ENCODE results near the gene ISYNA1.

The ISYNA1 gene

GRCh38 chr19:18423258-18424020 is 14.5 kb downstream of the ISYNA1 start:
- Histone ChIP-seq H4K20me1 (ENCODE audit: insufficient read depth, low read length) (no peaks in the 10 kb centered on the region), H3K4me3 (ENCODE audit: low read depth, low read length, poor library complexity, severe bottlenecking) (no peak overlapping the region), H2AFZ (ENCODE audit: low read length) (no peak overlapping the region), H3K9me2 (ENCODE audit: low read depth, low read length) (no peaks in the 10 kb centered on the region), H3F3A (ENCODE audit: insufficient read depth, low read length) (no peaks in the 10 kb centered on the region), H3K4me2 (ENCODE audit: low read length) (no peak overlapping the region), H3K4me1 (ENCODE audit: insufficient read depth, low read length, severe bottlenecking) (peaks cover 28% of the 10 kb centered on the region), H3K9ac (ENCODE audit: low read length) (no peak overlapping the region), H3K27me3 (ENCODE audit: insufficient read depth, low read length) (no peaks in the 10 kb centered on the region), H3K36me3 (ENCODE audit: insufficient read depth, low read length) (no peaks in the 10 kb centered on the region), H3K79me2 (ENCODE audit: insufficient read depth, low read length) (no peaks in the 10 kb centered on the region), H3K27ac (ENCODE audit: low read depth, low read length, poor library complexity, severe bottlenecking) (no peak overlapping the region), H3K9me3 (ENCODE audit: low read length) (no peaks in the 10 kb centered on the region)
- no peak for TF ChIP-seq EZH2 (IDR thresholded peaks at IDR 0.05; ENCODE audit: borderline replicate concordance, low read length)
- TF ChIP-seq CTCF (IDR thresholded peaks at IDR 0.05; ENCODE audit: low read length): no peak

- Histone ChIP-seq H3K36me3 (ENCODE audit: insufficient read depth, low read length) (no peaks in the 10 kb centered on the region), H3K9ac (ENCODE audit: low read length) (no peak overlapping the region; the same call in 1 of the 2 replicates), H3K9me3 (ENCODE audit: low read length) (no peaks in the 10 kb centered on the region), H3K4me3 (ENCODE audit: low read depth, low read length, poor library complexity, severe bottlenecking) (no peak overlapping the region), H3K4me2 (ENCODE audit: low read length) (peak overlapping the region; percentile 18; the same call in 1 of the 2 replicates), H3K79me2 (ENCODE audit: insufficient read depth, low read length) (no peaks in the 10 kb centered on the region), H3K27me3 (ENCODE audit: insufficient read depth, low read length) (no peaks in the 10 kb centered on the region), H2AFZ (ENCODE audit: low read length) (no peak overlapping the region), H3K9me2 (ENCODE audit: low read depth, low read length) (no peaks in the 10 kb centered on the region), H4K20me1 (ENCODE audit: insufficient read depth, low read length) (no peaks in the 10 kb centered on the region), H3F3A (ENCODE audit: insufficient read depth, low read length) (no peaks in the 10 kb centered on the region), H3K4me1 (ENCODE audit: insufficient read depth, low read length, severe bottlenecking) (peaks cover 31% of the 10 kb centered on the region), H3K27ac (ENCODE audit: low read depth, low read length, poor library complexity, severe bottlenecking) (no peak overlapping the region)
- TF ChIP-seq CTCF (IDR thresholded peaks at IDR 0.05; ENCODE audit: low read length) (no peak), EZH2 (IDR thresholded peaks at IDR 0.05; ENCODE audit: borderline replicate concordance, low read length) (no peak)
Measured at GRCh38 chr19:18422530-18423191, 15.3 kb downstream of the ISYNA1 start.

GRCh38 chr19:18421371-18421959 is 16.5 kb downstream of the ISYNA1 start:
- no peaks in the 10 kb centered on the region for H3K9me2 ChIP-seq (ENCODE audit: low read depth, low read length)
- H4K20me1 ChIP-seq (ENCODE audit: insufficient read depth, low read length): no peaks in the 10 kb centered on the region
- H3K4me2 ChIP-seq (ENCODE audit: low read length): no peak overlapping the region

More at GRCh38 chr19:18421371-18421959, 16.5 kb downstream of the ISYNA1 start:
- Histone ChIP-seq H3K79me2 (ENCODE audit: insufficient read depth, low read length) (no peaks in the 10 kb centered on the region), H3K27ac (ENCODE audit: low read depth, low read length, poor library complexity, severe bottlenecking) (no peak overlapping the region), H3K27me3 (ENCODE audit: insufficient read depth, low read length) (no peaks in the 10 kb centered on the region), H3K4me3 (ENCODE audit: low read depth, low read length, poor library complexity, severe bottlenecking) (no peak overlapping the region), H3K36me3 (ENCODE audit: insufficient read depth, low read length) (no peaks in the 10 kb centered on the region), H3K4me1 (ENCODE audit: insufficient read depth, low read length, severe bottlenecking) (peaks cover 43% of the 10 kb centered on the region), H3F3A (ENCODE audit: insufficient read depth, low read length) (no peaks in the 10 kb centered on the region), H3K9ac (ENCODE audit: low read length) (no peak overlapping the region), H3K9me3 (ENCODE audit: low read length) (no peaks in the 10 kb centered on the region), H2AFZ (ENCODE audit: low read length) (no peak overlapping the region)
- no peak for TF ChIP-seq CTCF (IDR thresholded peaks at IDR 0.05; ENCODE audit: low read length)
- no peak for TF ChIP-seq EZH2 (IDR thresholded peaks at IDR 0.05; ENCODE audit: borderline replicate concordance, low read length)
